GM12874 (cell line): ENCODE measurements around the gene RANBP6.
A peak's percentile ranks its signal among the peaks of the same experiment; 100 is the strongest.

Experiments used
- CTCF ChIP-seq: IDR thresholded peaks from 2 replicates; pipeline ENCODE4 v1.5.1; 2011; ENCODE audit warnings: low read depth, mild to moderate bottlenecking, control low read depth, low read length, moderate library complexity; ENCODE audit not compliant: insufficient read depth

RANBP6 gene

GRCh38 chr9:6048039-6048438, 32.6 kb upstream of the RANBP6 start:
- no peak for TF ChIP-seq CTCF

- no peak for TF ChIP-seq CTCF
Observed at GRCh38 chr9:6047020-6047419, 31.6 kb upstream of the RANBP6 start.

DNA sequence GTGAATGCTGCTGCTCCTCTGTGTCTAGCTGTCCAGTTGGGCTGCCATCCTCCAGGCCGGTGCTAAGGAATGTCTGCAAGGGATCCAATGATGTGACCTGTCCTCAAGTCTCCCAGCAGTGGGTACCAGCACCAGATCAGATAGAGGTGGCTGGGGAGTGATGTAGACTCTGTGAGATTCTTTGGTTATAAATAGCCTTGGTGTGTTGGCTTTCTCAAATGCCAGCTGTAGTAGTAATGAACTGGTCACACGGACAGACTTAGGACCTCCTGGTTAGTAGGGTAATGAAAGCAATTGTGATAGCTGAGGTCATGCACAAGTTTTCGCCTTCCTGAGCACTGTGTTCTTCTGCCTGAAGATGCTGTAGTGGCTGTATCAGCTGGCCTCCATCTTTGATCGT, 29.9 kb upstream of the RANBP6 start:
- TF ChIP-seq CTCF, result no peak

DNA sequence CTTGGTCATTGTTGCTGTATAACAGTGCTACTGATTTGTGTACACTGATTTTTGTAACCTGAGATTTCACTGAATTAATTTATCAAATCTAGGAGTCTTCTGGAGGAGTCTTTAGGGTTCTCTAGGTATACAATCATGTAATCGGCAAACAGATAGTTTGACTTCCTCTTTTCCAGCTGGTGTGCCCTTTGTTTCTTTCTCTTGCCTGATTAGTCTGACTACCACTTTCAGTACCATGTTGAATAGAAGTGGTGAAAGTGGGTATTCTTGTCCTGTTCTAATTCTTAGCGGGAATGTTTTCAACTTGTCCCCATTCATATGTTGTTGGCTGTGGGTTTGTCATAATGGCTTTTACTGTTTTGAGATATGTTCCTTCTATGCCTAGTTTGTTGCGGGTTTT, 24.7 kb upstream of the RANBP6 start:
- TF ChIP-seq CTCF, result no peak

DNA sequence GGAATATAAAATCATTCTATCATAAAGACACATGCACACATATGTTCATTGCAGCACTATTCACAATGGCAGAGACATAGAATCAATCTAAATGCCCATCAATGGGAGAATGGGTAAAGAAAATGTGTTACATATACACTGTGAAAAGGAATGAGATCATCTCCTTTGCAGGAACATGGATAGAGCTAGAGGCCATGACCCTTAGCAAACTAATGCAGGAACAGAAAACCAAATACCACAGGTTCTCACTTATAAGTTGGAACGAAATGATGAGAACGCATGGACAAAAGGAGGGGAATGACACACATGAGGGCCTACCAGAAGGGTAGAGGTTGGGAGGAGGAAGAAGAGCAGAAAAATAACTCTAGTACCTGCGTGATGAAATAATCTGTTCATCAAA, 21.0 kb upstream of the RANBP6 start:
- no peak for TF ChIP-seq CTCF

DNA sequence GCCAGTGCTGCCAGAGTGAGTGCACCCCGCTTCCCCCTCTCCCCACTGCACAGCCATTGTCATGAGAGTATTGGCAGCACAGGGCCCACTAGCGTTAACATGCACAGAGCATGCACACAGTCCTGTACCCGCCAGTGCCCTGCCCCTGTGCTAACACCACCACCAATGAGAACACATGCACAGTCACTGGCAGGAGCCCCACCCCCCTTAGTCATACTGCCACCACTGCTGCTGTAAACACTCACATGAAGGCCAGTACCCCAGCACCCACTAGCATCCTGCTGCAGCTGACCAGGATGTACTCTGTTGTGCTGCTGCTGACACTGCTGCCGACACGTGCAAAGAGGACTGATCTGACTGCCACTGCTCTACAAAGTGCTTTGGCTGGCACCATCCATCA, 19.5 kb upstream of the RANBP6 start:
- no peak for TF ChIP-seq CTCF

DNA sequence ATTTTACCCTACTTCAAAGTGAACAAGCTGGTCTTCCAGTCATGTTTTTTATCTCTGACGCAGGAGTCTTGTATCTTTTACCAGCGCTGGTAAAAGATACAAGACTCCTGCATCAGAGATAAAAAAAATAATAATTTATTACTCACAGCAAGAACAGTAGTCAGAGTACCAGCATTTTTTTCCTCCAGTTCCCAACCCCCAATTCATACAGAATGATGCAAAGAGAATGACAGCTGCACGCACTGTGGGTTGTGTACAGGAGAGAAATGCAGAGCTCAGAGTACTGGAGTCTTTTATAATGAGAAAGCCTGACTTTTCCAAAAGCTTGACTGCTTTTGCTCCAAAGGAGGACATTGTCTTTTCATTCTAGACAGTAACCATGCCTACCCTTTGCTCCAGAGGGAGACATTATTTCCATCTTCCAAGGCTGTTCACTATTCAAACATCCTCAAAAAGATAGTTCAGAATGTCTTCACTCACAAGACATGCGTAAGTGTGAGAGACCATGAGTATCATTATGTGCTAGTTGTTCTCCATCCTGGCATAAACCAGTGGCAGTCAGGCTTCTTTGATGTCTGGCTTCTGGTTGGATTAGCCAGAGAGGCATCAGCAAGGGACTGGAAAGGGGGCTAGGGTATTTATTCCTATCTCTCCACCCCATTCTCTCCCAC, 14.3 kb upstream of the RANBP6 start:
- TF ChIP-seq CTCF, result no peak

DNA sequence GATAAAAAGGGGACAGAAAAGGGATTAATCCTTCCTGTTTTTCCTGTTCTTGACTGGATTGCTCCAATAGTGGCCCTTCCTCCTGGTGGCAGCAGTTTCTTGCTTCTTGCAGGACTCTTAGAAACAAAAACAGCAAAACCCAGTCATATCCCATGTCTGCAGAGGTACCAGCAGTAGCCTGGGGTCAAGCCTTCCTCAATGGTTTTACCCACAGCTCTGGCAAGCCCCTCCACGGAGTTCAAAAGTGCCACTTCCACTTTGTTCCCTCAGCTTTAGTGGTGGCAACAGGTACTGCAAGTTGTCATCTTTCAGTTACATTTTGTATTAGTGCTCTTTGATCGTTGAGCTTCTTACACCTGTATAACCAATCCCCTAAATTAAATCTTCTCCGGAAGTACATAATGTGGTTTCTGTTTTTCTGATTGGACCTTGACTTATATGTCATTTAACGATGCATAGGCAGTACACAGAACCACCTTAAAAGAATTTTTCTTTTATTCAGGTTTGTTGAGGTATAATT, 8.7 kb upstream of the RANBP6 start:
- TF ChIP-seq CTCF, result peak; percentile 68
